SIG-M5 (cell line): ENCODE measurements around the gene UQCRC2.
"Not testable (repeated sequence)": the region's sequence is repeated elsewhere in the genome, so short reads cannot be mapped to it uniquely, and the experiment has no call there.

ENCODE experiments used
- DNase-seq: peaks from one replicate; lab custom pipeline; 2025; lab: John Stamatoyannopoulos, UW

The UQCRC2 gene

DNA sequence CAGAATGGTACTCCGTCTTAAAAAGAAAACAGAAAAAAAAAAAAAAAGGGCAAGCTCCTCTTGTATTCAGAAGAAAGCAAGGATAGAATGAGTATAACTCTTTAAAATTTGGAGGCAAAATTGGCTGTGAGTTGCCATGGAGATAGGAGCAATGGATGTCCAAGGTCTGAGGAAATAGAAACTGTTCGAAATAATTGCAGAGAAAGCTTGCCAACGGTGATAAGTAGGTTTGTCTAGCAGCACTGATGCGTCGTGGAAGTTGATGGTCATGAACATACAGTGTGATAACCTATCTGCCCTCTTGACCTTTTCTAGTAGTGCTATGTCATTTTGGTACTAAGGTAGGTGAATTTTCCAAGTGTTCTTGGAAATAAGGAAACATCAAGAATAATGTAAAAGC is 57.7 kb downstream of the UQCRC2 start:
- DNase-seq, result no peak

DNA sequence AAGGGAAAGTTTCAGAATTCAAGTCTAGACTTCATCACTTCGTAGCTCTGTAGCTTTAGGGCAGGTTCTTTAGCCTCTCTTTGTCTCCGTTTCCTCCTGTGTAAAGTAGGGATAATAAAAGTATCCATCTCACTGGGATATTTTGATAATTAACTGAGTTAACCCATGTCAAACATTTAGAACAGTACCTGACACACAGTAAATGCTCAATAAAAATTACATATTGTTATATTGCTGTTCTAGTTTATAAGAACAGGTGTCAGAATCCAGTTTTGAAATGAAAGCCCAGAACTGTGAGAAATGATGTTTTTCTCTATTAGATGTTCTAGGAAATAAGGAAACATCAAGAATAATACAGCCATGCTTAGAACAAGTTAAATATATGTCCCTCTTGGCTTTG is 59.1 kb downstream of the UQCRC2 start:
- DNase-seq, result no peak

DNA sequence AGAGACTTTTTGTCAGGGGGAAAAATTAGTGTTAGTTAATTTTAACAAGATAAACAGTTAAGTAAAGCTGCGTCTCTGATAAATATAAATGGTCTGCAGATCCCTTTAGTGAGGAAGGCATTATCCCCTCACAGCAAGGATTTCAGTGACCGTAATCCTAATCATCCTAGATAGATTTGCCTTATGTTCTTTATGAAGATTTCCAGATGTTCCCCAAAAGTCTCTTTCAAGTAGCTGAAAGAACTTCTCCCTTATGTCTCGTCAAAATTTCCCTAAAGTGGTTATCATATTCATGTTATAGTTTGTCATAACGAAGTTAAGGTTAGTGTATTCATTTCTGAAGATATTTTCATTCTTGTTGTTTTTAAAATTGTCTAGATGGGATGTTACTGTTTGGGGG is 60.3 kb downstream of the UQCRC2 start:
- DNase-seq, result no peak

DNA sequence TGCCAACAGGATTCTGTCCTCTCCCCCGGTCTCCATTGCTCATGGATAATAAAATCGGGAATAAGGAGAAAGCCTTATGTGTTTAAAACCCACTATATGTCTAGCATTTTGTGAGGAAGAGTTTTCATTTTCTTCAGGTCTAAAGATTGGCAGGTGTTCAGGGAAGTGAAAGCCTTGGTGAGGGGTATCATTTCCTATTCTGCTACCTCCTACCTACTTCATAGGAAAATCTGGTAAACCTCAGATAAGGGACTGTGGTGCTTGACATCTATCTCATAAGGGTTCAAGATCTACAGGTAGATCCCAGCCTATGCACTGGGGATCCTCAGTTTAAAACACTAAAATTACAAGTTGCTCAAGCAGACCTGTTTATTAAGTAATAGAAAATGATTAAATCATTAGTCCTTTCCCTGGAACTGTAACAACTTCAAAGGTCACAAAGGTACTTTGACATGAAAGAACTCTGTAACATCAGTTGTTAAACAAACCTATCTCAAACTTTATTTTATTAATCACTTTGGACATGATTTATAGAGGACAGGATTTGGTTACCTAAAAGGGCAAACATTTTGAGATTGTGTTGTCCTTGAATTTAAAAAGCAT is 61.2 kb downstream of the UQCRC2 start:
- no peak for DNase-seq

DNA sequence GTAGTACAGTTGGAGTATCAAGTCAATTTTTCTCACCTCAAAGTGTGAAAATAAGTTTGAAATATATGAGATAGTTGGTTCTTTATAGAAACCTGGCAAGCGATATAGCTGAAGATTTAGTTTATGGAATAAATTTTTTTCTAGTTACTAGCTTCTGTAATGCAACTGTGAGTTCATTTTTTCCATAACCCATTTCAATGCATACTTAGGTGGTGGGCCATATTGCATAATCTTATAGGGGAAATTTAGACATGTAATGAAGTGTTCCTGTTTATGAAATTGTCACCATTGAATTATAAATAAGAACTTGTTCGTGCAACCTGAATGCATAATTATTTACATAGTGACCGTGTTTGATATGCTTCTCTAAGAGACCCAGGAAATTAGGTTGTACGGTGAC is 63.8 kb downstream of the UQCRC2 start:
- DNase-seq, result no peak

DNA sequence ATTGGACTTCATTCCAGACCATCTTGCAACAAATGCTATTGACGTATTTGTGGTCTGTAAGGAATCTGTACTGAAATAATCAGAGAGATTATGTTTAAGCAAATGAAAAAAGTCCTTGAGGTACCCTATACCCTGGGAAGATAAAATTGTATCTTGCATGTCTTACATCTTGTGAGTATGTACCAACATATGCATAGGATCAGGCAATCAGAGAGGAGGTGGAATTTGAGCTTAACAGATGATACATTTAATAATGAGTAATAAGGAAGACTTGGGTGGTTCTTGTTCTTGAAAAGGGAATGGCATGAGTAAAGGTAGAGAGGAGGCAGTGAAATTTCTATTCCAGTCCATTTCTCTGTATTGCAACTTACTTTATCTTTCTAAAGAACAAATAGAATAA is 65.4 kb downstream of the UQCRC2 start:
- DNase-seq, result no peak

DNA sequence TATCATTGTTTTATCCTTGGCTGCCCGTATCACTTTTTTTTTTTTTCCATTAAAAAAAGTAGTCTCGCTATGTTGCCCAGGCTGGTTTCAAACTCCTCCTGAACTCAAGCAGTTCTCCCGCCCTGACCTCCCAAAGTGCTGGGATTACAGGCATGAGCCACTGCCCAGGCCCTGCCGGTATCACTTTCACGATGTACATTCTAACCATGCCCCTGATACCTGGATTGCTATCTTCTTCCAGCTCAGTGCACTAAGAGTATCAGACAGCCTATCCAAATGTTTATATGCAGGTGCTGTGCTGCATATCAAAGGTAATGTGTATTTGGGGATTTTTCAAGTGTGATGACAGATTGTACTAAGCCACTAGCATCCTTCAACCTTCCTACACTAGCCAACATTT is 69.0 kb downstream of the UQCRC2 start:
- DNase-seq, result no peak

DNA sequence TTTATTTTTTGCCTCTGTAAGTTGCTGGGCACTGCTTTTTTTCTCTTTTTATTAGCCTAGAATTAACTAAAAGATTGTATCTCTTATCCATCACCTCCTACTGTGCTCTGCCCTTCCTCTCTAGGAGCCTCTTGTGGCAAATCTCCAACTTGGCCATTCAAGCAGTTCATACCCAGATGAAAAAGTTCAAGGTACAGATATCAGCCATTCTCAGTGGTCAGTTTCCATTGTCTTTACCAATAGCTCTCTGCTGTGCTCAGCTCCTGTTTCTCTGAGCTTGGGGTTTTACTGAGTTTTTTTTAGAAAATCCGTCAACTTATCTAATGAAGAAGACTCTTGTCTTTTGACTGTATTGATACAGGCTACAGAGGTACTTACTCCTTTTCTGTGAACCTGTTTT is 70.3 kb downstream of the UQCRC2 start:
- DNase-seq, result no peak

DNA sequence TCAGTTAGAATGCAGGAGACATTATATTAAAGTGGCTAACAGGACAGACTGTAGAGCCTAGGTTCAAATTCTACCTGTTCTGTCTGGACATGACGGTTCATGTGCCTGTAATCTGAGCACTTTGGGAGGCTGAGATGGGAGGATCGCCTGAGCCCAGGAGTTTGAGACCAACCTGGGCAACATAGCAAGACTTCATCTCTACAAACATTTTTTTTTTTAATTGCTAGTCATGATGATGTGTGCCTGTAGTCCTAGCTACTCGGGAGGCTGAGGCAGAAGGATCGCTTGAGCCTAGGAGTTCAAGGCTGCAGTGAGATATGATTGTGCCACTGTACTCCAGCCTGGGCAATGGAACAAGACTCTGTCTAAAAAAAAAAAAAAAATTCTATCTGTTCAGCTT is 71.6 kb downstream of the UQCRC2 start:
- DNase-seq, result not testable (repeated sequence)

DNA sequence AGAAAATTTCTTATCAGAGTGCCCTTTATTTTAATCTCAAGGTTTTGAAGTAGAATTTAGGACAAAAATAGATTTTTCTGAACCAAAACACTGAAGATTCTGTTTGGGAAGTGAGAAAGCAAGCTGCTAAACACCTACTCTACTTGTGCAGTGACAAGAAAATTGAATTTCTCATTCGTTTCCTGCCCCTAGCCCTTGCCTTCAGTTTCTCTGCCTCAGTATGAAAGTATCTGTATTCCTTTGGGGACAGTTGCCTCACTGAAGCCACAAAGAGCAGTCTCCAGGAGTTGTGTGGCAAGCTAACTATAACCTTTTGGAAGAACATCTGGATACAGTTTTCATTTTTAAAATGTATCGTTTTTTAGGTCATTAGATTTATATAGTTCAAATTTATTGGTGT is 74.5 kb downstream of the UQCRC2 start:
- no peak for DNase-seq

DNA sequence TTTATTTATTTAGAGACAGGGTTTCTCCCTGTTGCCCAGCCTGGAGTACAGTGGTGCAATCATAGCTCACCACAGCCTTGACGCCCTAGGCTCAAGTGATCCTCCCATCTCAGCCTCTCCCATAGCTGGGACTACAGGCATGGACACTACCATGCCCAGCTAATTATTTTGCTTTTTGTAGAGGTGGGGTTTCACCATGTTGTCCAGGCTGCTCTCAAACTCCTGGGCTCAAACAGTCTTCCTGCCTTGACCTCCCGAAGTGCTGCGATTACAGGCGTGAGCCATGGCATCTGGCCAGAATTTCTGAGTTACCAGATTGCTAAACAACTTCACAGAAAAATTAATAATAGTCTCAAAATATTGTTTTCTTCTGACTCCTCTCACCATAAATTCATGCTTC is 76.5 kb downstream of the UQCRC2 start:
- no peak for DNase-seq

DNA sequence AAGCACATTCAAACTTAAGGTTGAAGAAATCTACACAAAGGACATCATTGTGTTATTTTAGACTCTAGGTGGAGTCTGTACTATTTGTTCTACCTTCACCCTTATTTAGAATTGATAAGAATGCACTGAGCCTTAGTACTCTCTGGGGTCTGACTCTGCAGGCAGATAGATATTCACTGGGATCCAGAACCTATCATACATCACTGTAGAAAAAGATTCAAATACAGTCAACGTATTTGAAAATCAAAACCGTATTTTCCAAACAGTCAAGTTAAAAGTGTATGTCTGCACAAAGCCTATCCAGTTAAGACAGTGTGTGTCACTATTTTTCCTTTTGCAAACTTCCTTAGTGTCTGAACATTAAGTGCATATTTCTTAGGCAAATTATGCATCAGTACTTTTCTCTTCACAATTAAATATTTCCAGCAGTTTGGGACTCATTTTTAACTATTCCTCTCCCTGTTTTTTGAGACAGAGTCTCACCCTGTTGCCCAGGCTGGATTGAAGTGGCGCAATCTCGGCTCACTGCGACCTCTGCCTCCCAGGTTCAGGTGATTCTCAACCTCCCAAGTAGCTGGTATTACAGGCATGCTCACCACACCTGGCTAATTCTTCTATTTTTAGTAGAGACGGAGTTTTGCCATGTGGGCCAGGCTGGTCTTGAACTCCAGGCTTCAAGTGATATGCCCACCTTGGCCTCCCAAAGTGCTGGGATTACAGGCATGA is 77.1 kb downstream of the UQCRC2 start:
- DNase-seq, result no peak

DNA sequence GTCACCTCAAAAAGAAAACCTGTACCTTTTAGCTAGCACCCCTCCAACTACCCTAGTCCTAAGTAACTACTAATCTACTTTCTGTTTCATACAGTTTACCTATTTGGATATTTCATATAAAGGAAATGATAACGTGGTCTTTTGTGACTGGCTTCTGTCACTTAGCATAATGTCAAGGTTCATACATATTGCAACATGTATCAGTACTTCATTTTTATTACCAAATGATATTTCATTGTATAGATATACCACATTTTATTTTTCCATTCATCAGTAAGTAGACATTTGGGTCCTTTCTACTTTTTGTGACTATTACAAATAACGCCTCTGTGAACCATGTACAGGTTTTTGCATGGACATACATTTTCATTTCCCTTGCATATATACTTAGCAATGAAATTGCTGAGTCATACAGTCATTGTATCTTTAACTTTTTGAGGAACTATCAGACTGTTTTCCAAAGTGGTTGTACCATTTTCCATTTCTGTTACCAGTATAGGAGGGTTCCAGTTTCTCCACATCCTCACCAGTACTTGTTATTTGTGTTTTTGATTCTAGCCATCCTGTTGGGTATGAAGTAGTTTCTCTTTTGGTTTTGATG is 78.4 kb downstream of the UQCRC2 start:
- no peak for DNase-seq
